ENCODE measurements around the gene GLIPR2.
A peak's percentile ranks its signal among the peaks of the same experiment; 100 is the strongest.

The GLIPR2 gene

DNA sequence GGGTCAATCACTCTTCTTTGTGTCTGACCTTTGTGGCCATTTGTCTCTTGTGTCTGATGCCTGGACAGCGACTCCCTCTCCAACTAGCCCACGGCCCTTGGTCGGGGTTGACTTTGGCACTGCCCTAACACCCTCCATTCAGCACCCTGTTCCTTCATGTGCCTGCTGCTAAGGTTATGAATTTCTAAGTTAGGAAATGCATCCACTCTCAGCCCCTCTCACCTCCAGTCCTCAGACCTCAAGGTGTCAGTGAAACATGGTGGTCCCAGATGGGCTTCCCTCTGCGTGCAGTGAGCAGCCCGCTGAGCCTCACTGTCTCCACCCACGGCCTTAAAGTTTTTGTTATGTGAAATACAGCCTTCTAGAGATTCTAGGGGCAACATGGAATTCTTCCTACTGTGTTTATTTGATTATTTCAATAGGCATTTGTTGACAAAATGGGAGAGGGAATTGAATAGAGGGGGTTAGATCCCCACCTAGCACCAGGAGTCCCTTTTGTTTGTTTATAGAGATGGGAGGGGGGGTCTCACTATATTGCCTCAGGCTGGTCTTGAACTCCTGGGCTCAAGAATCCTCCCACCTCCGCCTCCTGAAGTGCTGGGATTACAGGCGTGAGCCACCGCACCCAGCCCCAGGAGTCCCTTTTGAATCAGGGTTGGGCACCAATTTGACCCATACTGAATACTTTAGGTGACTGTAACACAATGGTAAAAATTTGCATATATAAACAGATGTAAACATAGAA, 1.6 kb upstream of the GLIPR2 start:
- H3K4me3 ChIP-seq (ENCODE audit: low read length) = no peak overlapping the region

DNA sequence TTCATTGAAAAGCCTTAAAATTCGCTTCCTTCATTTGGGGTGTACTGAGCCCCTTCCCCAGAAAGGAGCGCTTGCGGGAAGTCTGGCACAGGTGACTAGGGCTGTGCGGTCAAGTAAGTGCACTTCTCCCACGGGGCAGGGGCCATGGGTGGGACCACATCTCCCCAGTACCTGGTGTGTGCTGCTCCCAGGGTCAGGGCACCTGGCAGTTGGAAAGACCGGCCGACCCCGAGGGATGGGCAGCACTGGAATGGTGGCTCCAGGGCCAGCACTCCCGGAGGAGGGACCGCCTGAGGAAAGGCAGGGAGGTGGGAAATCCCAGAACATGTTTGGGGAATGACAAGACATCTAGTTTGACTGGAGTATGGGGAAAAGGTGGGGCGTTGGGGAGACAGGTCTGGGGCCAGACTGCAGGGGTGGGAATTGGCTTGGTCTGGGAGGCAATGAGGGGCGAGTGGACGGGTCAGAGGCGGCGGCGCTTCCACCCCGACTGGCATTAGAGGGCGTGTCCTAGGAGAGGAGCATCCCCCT, 727 bp upstream of the GLIPR2 start:
- no peaks in the 10 kb centered on the region for H4K20me1 ChIP-seq (ENCODE audit: insufficient read depth, low read length)
- no peak overlapping the region for H3K27ac ChIP-seq (ENCODE audit: low read length)
- peak overlapping the region; percentile 91 for H3K4me3 ChIP-seq (ENCODE audit: low read length)
- H3K36me3 ChIP-seq (replicated peaks; ENCODE audit: low read depth, low read length) = no peaks in the 10 kb centered on the region
- H3K9me3 ChIP-seq (ENCODE audit: insufficient read depth, low read length) = no peaks in the 10 kb centered on the region
- peaks cover 23% of the 10 kb centered on the region for H3K27me3 ChIP-seq (ENCODE audit: low read depth, low read length)
- H3K4me1 ChIP-seq (ENCODE audit: low read length) = peaks cover 11% of the 10 kb centered on the region
- H3K79me2 ChIP-seq (ENCODE audit: low read length) = no peaks in the 10 kb centered on the region
- peak overlapping the region; percentile 76 for H3K9ac ChIP-seq (ENCODE audit: low read length)
- 0 out of 2 replicates have a peak overlapping the region, but pooled peaks have one; percentile 29 for H2AFZ ChIP-seq (ENCODE audit: low read depth, low read length)
- TF ChIP-seq, protein P1, sequence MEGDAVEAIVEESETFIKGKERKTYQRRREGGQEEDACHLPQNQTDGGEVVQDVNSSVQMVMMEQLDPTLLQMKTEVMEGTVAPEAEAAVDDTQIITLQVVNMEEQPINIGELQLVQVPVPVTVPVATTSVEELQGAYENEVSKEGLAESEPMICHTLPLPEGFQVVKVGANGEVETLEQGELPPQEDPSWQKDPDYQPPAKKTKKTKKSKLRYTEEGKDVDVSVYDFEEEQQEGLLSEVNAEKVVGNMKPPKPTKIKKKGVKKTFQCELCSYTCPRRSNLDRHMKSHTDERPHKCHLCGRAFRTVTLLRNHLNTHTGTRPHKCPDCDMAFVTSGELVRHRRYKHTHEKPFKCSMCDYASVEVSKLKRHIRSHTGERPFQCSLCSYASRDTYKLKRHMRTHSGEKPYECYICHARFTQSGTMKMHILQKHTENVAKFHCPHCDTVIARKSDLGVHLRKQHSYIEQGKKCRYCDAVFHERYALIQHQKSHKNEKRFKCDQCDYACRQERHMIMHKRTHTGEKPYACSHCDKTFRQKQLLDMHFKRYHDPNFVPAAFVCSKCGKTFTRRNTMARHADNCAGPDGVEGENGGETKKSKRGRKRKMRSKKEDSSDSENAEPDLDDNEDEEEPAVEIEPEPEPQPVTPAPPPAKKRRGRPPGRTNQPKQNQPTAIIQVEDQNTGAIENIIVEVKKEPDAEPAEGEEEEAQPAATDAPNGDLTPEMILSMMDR (IDR thresholded peaks at IDR 0.05; ENCODE audit: low read depth, low read length) = no peak
- TF ChIP-seq EZH2phosphoT487 (IDR thresholded peaks at IDR 0.05; ENCODE audit: low read depth) = no peak
- H3K4me2 ChIP-seq (ENCODE audit: low read length) = peak overlapping the region; percentile 98

More for the DNA sequence above, 1.6 kb upstream of the GLIPR2 start:
- peaks cover 23% of the 10 kb centered on the region for H3K27me3 ChIP-seq (ENCODE audit: low read depth, low read length)
- TF ChIP-seq, protein P1 (IDR thresholded peaks at IDR 0.05; ENCODE audit: low read depth, low read length) = no peak
- no peak for TF ChIP-seq EZH2phosphoT487 (IDR thresholded peaks at IDR 0.05; ENCODE audit: low read depth)
- H2AFZ ChIP-seq (ENCODE audit: low read depth, low read length) = no peak overlapping the region
- H3K27ac ChIP-seq (ENCODE audit: low read length) = no peak overlapping the region
- H3K36me3 ChIP-seq (replicated peaks; ENCODE audit: low read depth, low read length) = no peaks in the 10 kb centered on the region
- no peaks in the 10 kb centered on the region for H3K79me2 ChIP-seq (ENCODE audit: low read length)
- peaks cover 11% of the 10 kb centered on the region for H3K4me1 ChIP-seq (ENCODE audit: low read length)
- no peaks in the 10 kb centered on the region for H4K20me1 ChIP-seq (ENCODE audit: insufficient read depth, low read length)
- H3K4me2 ChIP-seq (ENCODE audit: low read length) = no peak overlapping the region
- no peaks in the 10 kb centered on the region for H3K9me3 ChIP-seq (ENCODE audit: insufficient read depth, low read length)
- no peak overlapping the region for H3K9ac ChIP-seq (ENCODE audit: low read length)

DNA sequence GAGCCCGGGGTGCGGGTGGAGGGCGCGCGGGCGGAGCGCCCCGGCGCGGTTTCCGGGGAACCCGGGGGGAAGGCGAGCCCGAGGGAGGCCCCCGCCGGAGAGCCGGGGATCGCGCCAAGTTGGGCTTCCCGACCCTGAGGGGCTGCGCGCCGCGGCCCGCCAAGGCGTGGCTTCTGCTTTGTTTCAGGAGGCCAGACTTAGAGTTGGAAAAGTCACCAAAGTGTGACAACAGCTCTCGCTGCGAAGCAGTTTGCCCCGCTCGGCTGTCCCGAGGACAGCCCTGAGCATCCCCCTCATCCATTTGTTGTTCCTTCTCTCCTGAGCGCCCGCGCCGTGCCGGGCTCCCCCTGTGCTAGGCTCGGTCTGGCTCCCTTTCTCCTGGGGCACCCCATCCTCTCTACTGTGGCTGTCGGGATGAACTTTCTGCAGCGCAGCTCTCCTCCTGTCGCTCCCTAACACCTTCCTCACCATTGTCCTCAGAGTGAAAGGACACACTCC, 410 bp downstream of the GLIPR2 start:
- no peaks in the 10 kb centered on the region for H3K9me3 ChIP-seq (ENCODE audit: insufficient read depth, low read length)
- peaks cover 23% of the 10 kb centered on the region for H3K27me3 ChIP-seq (ENCODE audit: low read depth, low read length)
- H3K4me1 ChIP-seq (ENCODE audit: low read length) = peaks cover 11% of the 10 kb centered on the region
- H3K4me2 ChIP-seq (ENCODE audit: low read length) = peak overlapping the region; percentile 98
- peak overlapping the region; percentile 77 for H2AFZ ChIP-seq (ENCODE audit: low read depth, low read length)
- no peaks in the 10 kb centered on the region for H3K36me3 ChIP-seq (replicated peaks; ENCODE audit: low read depth, low read length)
- H4K20me1 ChIP-seq (ENCODE audit: insufficient read depth, low read length) = no peaks in the 10 kb centered on the region
- TF ChIP-seq, protein P1 (IDR thresholded peaks at IDR 0.05; ENCODE audit: low read depth, low read length) = no peak
- no peak for TF ChIP-seq EZH2phosphoT487 (IDR thresholded peaks at IDR 0.05; ENCODE audit: low read depth)
- no peaks in the 10 kb centered on the region for H3K79me2 ChIP-seq (ENCODE audit: low read length)
- H3K27ac ChIP-seq (ENCODE audit: low read length) = no peak overlapping the region
- peak overlapping the region; percentile 91 for H3K4me3 ChIP-seq (ENCODE audit: low read length)
- peak overlapping the region; percentile 76 for H3K9ac ChIP-seq (ENCODE audit: low read length)

DNA sequence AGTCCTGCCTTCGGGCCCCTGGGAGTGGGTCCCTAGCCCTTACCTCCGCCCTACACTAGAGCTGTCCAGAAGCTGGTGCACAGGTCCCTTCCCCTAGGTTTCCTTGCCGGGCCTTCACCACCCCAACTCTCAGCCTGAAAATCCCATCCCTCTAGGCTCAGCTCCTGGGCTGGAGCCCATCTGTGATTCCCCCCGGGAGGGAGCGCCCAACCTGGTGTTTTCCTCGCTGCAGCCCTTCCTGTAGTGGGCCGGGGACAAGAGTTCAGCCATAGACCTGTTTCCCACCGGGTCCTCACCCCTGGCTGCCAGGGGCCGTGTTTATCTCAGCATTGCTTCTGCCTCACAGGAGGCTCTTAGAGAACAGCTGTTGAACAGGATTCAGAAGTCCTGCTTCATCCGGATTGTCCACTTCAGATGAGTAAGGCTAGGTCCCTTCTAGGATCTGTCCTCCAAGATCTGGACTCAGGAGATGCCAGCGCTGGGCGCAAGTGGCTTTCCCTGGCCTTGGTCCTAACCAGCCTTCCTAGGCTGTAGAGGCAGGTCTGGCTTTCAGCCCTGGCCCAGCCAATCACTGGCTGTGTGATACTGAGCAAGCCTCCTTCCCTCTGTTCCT, 965 bp downstream of the GLIPR2 start:
- Histone ChIP-seq H4K20me1 (ENCODE audit: insufficient read depth, low read length) (no peaks in the 10 kb centered on the region), H3K4me3 (ENCODE audit: low read length) (peak overlapping the region; percentile 91), H3K9ac (ENCODE audit: low read length) (peak overlapping the region; percentile 76), H3K27ac (ENCODE audit: low read length) (no peak overlapping the region), H3K9me3 (ENCODE audit: insufficient read depth, low read length) (no peaks in the 10 kb centered on the region), H3K36me3 (replicated peaks; ENCODE audit: low read depth, low read length) (no peaks in the 10 kb centered on the region), H3K79me2 (ENCODE audit: low read length) (no peaks in the 10 kb centered on the region), H2AFZ (ENCODE audit: low read depth, low read length) (peak overlapping the region; percentile 77; the same call in 1 of the 2 replicates), H3K27me3 (ENCODE audit: low read depth, low read length) (peaks cover 23% of the 10 kb centered on the region), H3K4me1 (ENCODE audit: low read length) (peaks cover 11% of the 10 kb centered on the region), H3K4me2 (ENCODE audit: low read length) (peak overlapping the region; percentile 98)
- TF ChIP-seq EZH2phosphoT487 (IDR thresholded peaks at IDR 0.05; ENCODE audit: low read depth) = no peak
- TF ChIP-seq, protein P1 (IDR thresholded peaks at IDR 0.05; ENCODE audit: low read depth, low read length) = no peak
